HCT116 (cell line): ENCODE results near the gene KLK12. TPM values are rescaled to one million over a fixed set of nuclear protein-coding genes. Genes with fewer than 3 reads are reported as not detected.

Source experiments
- ATAC-seq: fragments of 200-7000 bp; cut with Tn5 transposase; 2 replicates; pipeline ENCODE4 v1.9.1; 2020; ENCODE audit warnings: mild to moderate bottlenecking, moderate library complexity
- BruUV-seq: library from RNA; stranded (reverse); fragments of 400-500 nt; replicated peaks from 2 replicates; lab custom pipeline; 2021; lab: Mats Ljungman, UMichigan
- CTCF ChIA-PET: fragments of 300-600 bp; sonication (Branson Sonifier 250); formaldehyde crosslinking; loops from one replicate; lab custom pipeline; 2021; ENCODE audit warnings: antibody characterized with exemption; lab: Charles Lee
- POLR2A ChIA-PET: fragments of 300-600, 350-600 bp; sonication (Branson Sonifier 250); formaldehyde crosslinking; loops from one replicate; lab custom pipeline; 2021; ENCODE audit warnings: antibody characterized with exemption; lab: Charles Lee
- RAD21 ChIA-PET, 2 experiments: fragments of 300-600 bp; sonication (Branson Sonifier 250); formaldehyde crosslinking; loops; one replicate each; lab custom pipeline; 2023; ENCODE audit warnings: low total read pairs in 2 of 2; ENCODE audit not compliant: uncharacterized antibody in 2 of 2, unreplicated experiment in 2 of 2, low non-redundant PET in 1 of 2; lab: Charles Lee
- DNase-seq: peaks from one replicate; pipeline ENCODE4 v3.0.0-alpha.2; 2010; ENCODE audit warnings: low read depth, low spot score
- H2AFZ ChIP-seq: fragments of 200-600 bp; shearing (Covaris generic), sonication (generic); 2 replicates; pipeline ENCODE4 v1.6.1; 2017; ENCODE audit warnings: low read depth, mixed run types, mixed read lengths, antibody characterized with exemption, low read length; ENCODE audit not compliant: poor library complexity, severe bottlenecking
- H3K27ac ChIP-seq: 2 replicates; pipeline ENCODE4 v1.5.1; 2012; ENCODE audit warnings: low read depth, low read length
- H3K27me3 ChIP-seq: fragments of 200-600 bp; sonication (generic); 2 replicates; pipeline ENCODE4 v1.6.1; 2016; ENCODE audit warnings: mixed run types, low read length, mixed read lengths; ENCODE audit not compliant: insufficient read depth
- H3K36me3 ChIP-seq, 2 experiments: fragments of 200-500 bp in 1 of 2; fragments of 200-600 bp in 1 of 2; sonication (Bioruptor generic) in 1 of 2; sonication (generic) in 1 of 2; 2 replicates each; pipeline versions ENCODE4 v1.5.1 to v1.6.1; 2014 to 2016; ENCODE audit warnings: low read length in 2 of 2, inconsistent platforms in 1 of 2, mixed read lengths in 1 of 2, mixed run types in 1 of 2; ENCODE audit not compliant: insufficient read depth in 2 of 2, control insufficient read depth in 1 of 2
- H3K4me1 ChIP-seq, 2 experiments: fragments of 200-600 bp in 1 of 2; sonication (generic) in 1 of 2; 2 replicates each; pipeline versions ENCODE4 v1.5.1 to v1.6.1; 2012 to 2017; ENCODE audit warnings: low read length in 2 of 2, inconsistent platforms in 1 of 2, mild to moderate bottlenecking in 1 of 2, mixed read lengths in 1 of 2, mixed run types in 1 of 2, moderate library complexity in 1 of 2; ENCODE audit not compliant: insufficient read depth in 2 of 2, control insufficient read depth in 1 of 2
- H3K4me2 ChIP-seq: fragments of 200-600 bp; sonication (generic); 2 replicates; pipeline ENCODE4 v1.6.1; 2017; ENCODE audit warnings: mixed run types, low read length, mixed read lengths
- H3K4me3 ChIP-seq, 2 experiments: fragments of 200-600 bp in 1 of 2; sonication (generic) in 1 of 2; replicated peaks in 1 of 2; 2 replicates each; pipeline ENCODE4 v1.5.1; 2011 to 2016; ENCODE audit warnings: low read length in 2 of 2, control low read depth in 1 of 2, low read depth in 1 of 2, mild to moderate bottlenecking in 1 of 2, mixed read lengths in 1 of 2, mixed run types in 1 of 2
- H3K79me2 ChIP-seq: fragments of 200-600 bp; sonication (generic); 2 replicates; pipeline ENCODE4 v1.6.1; 2017; ENCODE audit warnings: mild to moderate bottlenecking, mixed run types, low read length, moderate library complexity, mixed read lengths; ENCODE audit not compliant: insufficient read depth
- H3K9ac ChIP-seq: fragments of 200-600 bp; sonication (generic); 2 replicates; pipeline ENCODE4 v1.6.1; 2016; ENCODE audit warnings: low read length, mixed read lengths
- H3K9me2 ChIP-seq: fragments of 200-600 bp; sonication (generic), shearing (Covaris generic); 2 replicates; pipeline ENCODE4 v1.6.1; 2017; ENCODE audit warnings: mixed run types, mild to moderate bottlenecking, moderate library complexity; ENCODE audit not compliant: insufficient read depth
- H3K9me3 ChIP-seq, 2 experiments: fragments of 200-500 bp in 1 of 2; fragments of 200-600 bp in 1 of 2; sonication (Bioruptor generic) in 1 of 2; sonication (generic) in 1 of 2; 2 replicates each; pipeline ENCODE4 v1.6.1; 2014 to 2017; ENCODE audit warnings: low read length in 2 of 2, mixed read lengths in 2 of 2, inconsistent platforms in 1 of 2, low read depth in 1 of 2, mild to moderate bottlenecking in 1 of 2, mixed run types in 1 of 2, moderate library complexity in 1 of 2; ENCODE audit not compliant: control insufficient read depth in 1 of 2, insufficient read depth in 1 of 2
- H4K20me1 ChIP-seq: fragments of 200-600 bp; sonication (generic), shearing (Covaris generic); 2 replicates; pipeline ENCODE4 v1.6.1; 2017; ENCODE audit warnings: mixed run types, mild to moderate bottlenecking, moderate library complexity; ENCODE audit not compliant: insufficient read depth
- ATF3 ChIP-seq: IDR thresholded peaks from 2 replicates; pipeline ENCODE4 v1.6.1; 2012
- CTCF ChIP-seq, 3 experiments: fragments of 200-600 bp in 1 of 3; sonication (generic) in 1 of 3; IDR thresholded peaks in 2 of 3; conservative IDR thresholded peaks in 1 of 3; 2 replicates each; pipeline ENCODE4 v1.5.1; 2012 to 2017; ENCODE audit warnings: low read depth in 2 of 3, low read length in 2 of 3, antibody characterized with exemption in 1 of 3, borderline replicate concordance in 1 of 3, control low read depth in 1 of 3, mild to moderate bottlenecking in 1 of 3, mixed read lengths in 1 of 3, mixed run types in 1 of 3, moderate library complexity in 1 of 3; ENCODE audit not compliant: insufficient read depth in 1 of 3
- EGR1 ChIP-seq: IDR thresholded peaks from 2 replicates; pipeline ENCODE4 v1.6.1; 2012; ENCODE audit warnings: low read depth
- EZH2 ChIP-seq: fragments of 200-600 bp; sonication (generic); IDR thresholded peaks from 2 replicates; pipeline ENCODE4 v1.6.1; 2017; ENCODE audit warnings: antibody characterized with exemption, mixed run types
- FOSL1 ChIP-seq: IDR thresholded peaks from 2 replicates; pipeline ENCODE4 v1.6.1; 2012; ENCODE audit warnings: low read depth
- JUND ChIP-seq: IDR thresholded peaks from 2 replicates; pipeline ENCODE4 v1.6.1; 2012
- MAX ChIP-seq: IDR thresholded peaks from 2 replicates; pipeline ENCODE4 v1.6.1; 2012
- POLR2AphosphoS5 ChIP-seq: IDR thresholded peaks from 2 replicates; pipeline ENCODE4 v1.6.1; 2011; ENCODE audit warnings: mild to moderate bottlenecking, low read depth, low read length, moderate library complexity
- SIN3A ChIP-seq: IDR thresholded peaks from 2 replicates; pipeline ENCODE4 v1.6.1; 2012; ENCODE audit warnings: low read depth
- TCF7L2 ChIP-seq: IDR thresholded peaks from 2 replicates; pipeline ENCODE4 v1.7.0; 2011; ENCODE audit warnings: borderline replicate concordance, inconsistent platforms; ENCODE audit not compliant: insufficient read depth, insufficient read length; ENCODE audit errors: extremely low read depth
- intact Hi-C: fragments of 100-400 bp; cut with micrococcal nuclease; formaldehyde crosslinking; loops from 2 replicates; pipeline ENCODE4 v1.10.0; 2022
- total RNA-seq: library from RNA; stranded (reverse); gene quantifications from one replicate; pipeline ENCODE4 v1.2.1, GENCODE V29; 2021; ENCODE audit not compliant: unreplicated experiment

The KLK12 gene
- total RNA-seq, 1 experiment from 2014 or later, result not detected

DNA sequence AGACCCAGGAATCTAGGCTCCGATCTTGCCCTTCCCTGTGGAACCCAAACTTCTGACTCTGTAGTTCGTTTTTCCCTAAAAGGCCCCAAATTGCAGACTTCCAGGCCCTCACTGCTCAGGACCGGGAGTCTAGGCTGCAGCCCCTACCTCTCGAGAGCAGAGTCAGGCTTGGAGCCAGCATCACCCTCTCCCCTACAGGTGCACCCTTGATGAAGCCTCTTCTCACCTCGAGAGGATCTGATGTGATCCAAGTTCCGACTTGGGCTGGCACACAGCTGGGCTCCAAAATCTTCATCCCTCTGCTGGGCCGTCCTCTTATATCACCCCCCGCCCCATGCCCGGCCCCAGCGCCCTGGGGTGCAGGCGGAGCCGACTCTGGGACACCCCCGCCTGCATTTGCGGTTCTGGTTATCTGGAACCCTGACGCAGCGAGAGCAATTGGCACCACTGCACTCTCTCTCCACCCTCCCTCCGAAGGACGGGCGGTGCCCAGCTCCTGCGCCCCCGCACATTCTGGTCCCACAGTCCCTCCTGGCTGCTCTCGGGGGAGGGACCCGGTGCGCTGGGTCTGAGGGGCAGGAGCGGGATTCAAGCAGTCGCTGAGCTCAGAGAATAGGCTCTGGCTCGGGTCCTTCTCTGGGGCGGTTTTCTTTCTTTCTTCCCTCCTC lies 51.0 kb downstream of the KLK12 start, which contains the start of gene KLK7:
Gene KLK7, minus strand, starts transcription at position 293 of the 668 bp plus-strand sequence. CDS start 1,518 bp downstream, outside the sequence.
- ChIA-PET POLR2A (interaction anchor here (0.8 to 1.4 kb wide), 5 partner anchors 9 to 62 kb away, joined by 3 to 7 read pairs (median 4); partner anchors contain the start of gene KLK8), RAD21 (no interaction called here), CTCF (interaction anchor here (1.0 to 1.4 kb wide), 2 partner anchors 9 to 113 kb away, joined by 3 to 5 read pairs; no protein-coding TSS in a partner anchor)
- peak within 1 kb of the TSS; percentile 83 for H3K4me2 ChIP-seq
- TF ChIP-seq POLR2AphosphoS5 (peak; percentile 26; the same call in 1 of the 2 replicates), EGR1 (peak; percentile 89), ATF3 (no peak)
- no peak within 1 kb of the TSS for H2AFZ ChIP-seq
- H3K9ac ChIP-seq, result peak within 1 kb of the TSS; percentile 47
- H3K9me3 ChIP-seq, result no peaks in the 10 kb centered on the region
- H3K79me2 ChIP-seq, result no peaks in the 10 kb centered on the region
- H3K36me3 ChIP-seq, result no peaks in the 10 kb centered on the region
- no peaks in the 10 kb centered on the region for H4K20me1 ChIP-seq
- H3K4me3 ChIP-seq, result peak within 1 kb of the TSS; percentile 41 to 55
- H3K27ac ChIP-seq, result no peak within 1 kb of the TSS
- no peaks in the 10 kb centered on the region for H3K9me2 ChIP-seq
- BruUV-seq, result no TSS peak
- DNase-seq (no peak), ATAC-seq (peak; percentile 72)
- peaks cover 17 to 39% of the 10 kb centered on the region in 2 experiments for H3K4me1 ChIP-seq
- intact Hi-C loops, result no loop called here
- H3K27me3 ChIP-seq, result no peaks in the 10 kb centered on the region

- Histone ChIP-seq H3K27me3 (no peaks in the 10 kb centered on the region), H4K20me1 (no peaks in the 10 kb centered on the region), H2AFZ (no peak overlapping the region), H3K4me2 (no peak overlapping the region), H3K4me1 (peaks cover 29 to 54% of the 10 kb centered on the region in 2 experiments), H3K27ac (no peak overlapping the region; the same call in 1 of the 2 replicates), H3K9me3 (no peaks in the 10 kb centered on the region), H3K9ac (no peak overlapping the region), H3K4me3 (no peak overlapping the region), H3K36me3 (no peaks in the 10 kb centered on the region), H3K9me2 (no peaks in the 10 kb centered on the region), H3K79me2 (no peaks in the 10 kb centered on the region)
- ChIA-PET RAD21 (no interaction called here), CTCF (interaction anchor here (0.6 kb wide), 1 partner anchor 34 kb away, joined by 3 read pairs; no protein-coding TSS in a partner anchor), POLR2A (no interaction called here)
- TF ChIP-seq EZH2, result no peak
- no peak for TF ChIP-seq SIN3A
- no peak for TF ChIP-seq JUND
- no peak for TF ChIP-seq CTCF (IDR thresholded peaks at IDR 0.05 in 2 of 3, conservative IDR thresholded peaks at IDR 0.05 in 1 of 3; ENCODE audit: borderline replicate concordance in 1 of 3, insufficient read depth in 1 of 3, low read depth in 2 of 3, low read length in 2 of 3)
- no peak for TF ChIP-seq POLR2AphosphoS5
- TF ChIP-seq TCF7L2, result no peak
- TF ChIP-seq MAX, result no peak
- no peak for TF ChIP-seq FOSL1
- DNase-seq, result no peak
- no TSS peak for BruUV-seq
- intact Hi-C loops, result no loop called here
- no peak for ATAC-seq
Measured at GRCh38 chr19:50982186-50982585, 52.6 kb downstream of the KLK12 start.
